HL-60 (cell line): ENCODE measurements around the gene TNFSF8.

Experiments used
- CTCF ChIP-seq: IDR thresholded peaks from one replicate; pipeline ENCODE4 v1.5.1; 2011; ENCODE audit warnings: low read length, control low read depth, inconsistent platforms; ENCODE audit not compliant: insufficient read depth
- GABPA ChIP-seq: IDR thresholded peaks from 2 replicates; pipeline ENCODE4 v1.6.1; 2012; ENCODE audit warnings: low read depth
- POLR2AphosphoS5 ChIP-seq: IDR thresholded peaks from 2 replicates; pipeline ENCODE4 v1.6.1; 2012; ENCODE audit warnings: low read depth
- REST ChIP-seq: IDR thresholded peaks from 2 replicates; pipeline ENCODE4 v1.6.1; 2012; ENCODE audit warnings: low read depth; ENCODE audit not compliant: insufficient replicate concordance

GRCh38 chr9:114919611-114920010 lies 10.8 kb downstream of the TNFSF8 start:
- TF ChIP-seq CTCF (no peak), POLR2AphosphoS5 (no peak), GABPA (no peak), REST (no peak)
